Measurements from ENCODE around the gene CAMSAP1.

- no peak for TF ChIP-seq CTCF (IDR thresholded peaks at IDR 0.05)
- TF ChIP-seq POLR2A (IDR thresholded peaks at IDR 0.05), result no peak
Measured at GRCh38 chr9:135849181-135849580, 58.2 kb downstream of the CAMSAP1 start.
